Kidney (tissue), 14 donors: ENCODE results near the gene UST. TPM values are rescaled to one million over a fixed set of nuclear protein-coding genes. Genes with fewer than 3 reads are reported as not detected.
A peak's percentile ranks its signal among the peaks of the same experiment; 100 is the strongest.

Experiments used
- DNase-seq, 5 donors: peaks; one replicate each; pipeline ENCODE4 v3.0.0-alpha.2; 2013 to 2020
- FAIRE-seq: peaks from 2 replicates; lab custom pipeline; 2012; peaks lifted over from hg19 to GRCh38; lab: Jason Lieb, UNC
- H3K27ac ChIP-seq, 2 donors: one replicate each; pipeline ENCODE4 v1.7.0; 2013; ENCODE audit warnings: low read depth in 2 of 2, low read length in 2 of 2, inconsistent platforms in 1 of 2
- H3K27me3 ChIP-seq: one replicate; pipeline ENCODE4 v1.7.1; 2013; ENCODE audit warnings: low read length, inconsistent platforms; ENCODE audit not compliant: control insufficient read depth, insufficient read depth
- H3K36me3 ChIP-seq, 3 donors: one replicate each; pipeline versions ENCODE4 v1.7.0 to v1.7.1; 2013; ENCODE audit warnings: low read length in 3 of 3, control low read depth in 1 of 3, inconsistent platforms in 1 of 3; ENCODE audit not compliant: insufficient read depth in 3 of 3, control insufficient read depth in 2 of 3
- H3K4me1 ChIP-seq, 3 donors: one replicate each; pipeline versions ENCODE4 v1.7.0 to v1.7.1; 2013; ENCODE audit warnings: low read length in 3 of 3, inconsistent platforms in 1 of 3, low read depth in 1 of 3; ENCODE audit not compliant: control insufficient read depth in 2 of 3, insufficient read depth in 2 of 3
- H3K4me3 ChIP-seq, 3 donors: one replicate each; pipeline versions ENCODE4 v1.7.0 to v1.8.1; 2013; ENCODE audit warnings: low read length in 3 of 3, control low read depth in 1 of 3, inconsistent platforms in 1 of 3
- H3K9ac ChIP-seq, 3 donors: one replicate each; pipeline versions ENCODE4 v1.7.0 to v1.7.1; 2013; ENCODE audit warnings: low read length in 3 of 3, control low read depth in 1 of 3, inconsistent platforms in 1 of 3
- H3K9me3 ChIP-seq, 3 donors: one replicate each; pipeline versions ENCODE4 v1.7.0 to v1.7.1; 2013; ENCODE audit warnings: low read length in 3 of 3, control low read depth in 1 of 3, inconsistent platforms in 1 of 3; ENCODE audit not compliant: control insufficient read depth in 2 of 3, insufficient read depth in 1 of 3
- CTCF ChIP-seq: IDR thresholded peaks from 3 replicates; pipeline ENCODE4 v1.5.1; 2012; ENCODE audit warnings: mild to moderate bottlenecking, moderate library complexity, borderline replicate concordance; ENCODE audit not compliant: insufficient read depth; ENCODE audit errors: extremely low read depth
- intact Hi-C: fragments of 100-400 bp; cut with DNase I; formaldehyde crosslinking; loops from one replicate; pipeline ENCODE4 v1.11.1; 2022
- polyA plus RNA-seq: library from polyadenylated mRNA; stranded (reverse); fragments of 350-450 nt; fragmentation: Illumina TruSeq; extraction: RNeasy Lipid Tissue Mini Kit (QIAGEN cat#74804); gene quantifications from one replicate; pipeline ENCODE4 v1.2.3, GENCODE V29; 2014; ENCODE audit warnings: low read depth, low replicate concordance; ENCODE audit not compliant: insufficient read depth
- total RNA-seq: library from RNA; stranded (reverse); fragmentation: NEBNext Ultra II Directional; extraction: Animal tissue kit (Norgen Biotek cat#: 25700); gene quantifications from one replicate; pipeline ENCODE4 v1.2.1, GENCODE V29; 2021
- donor health status: control.
- donor health status: control.
- donor health status: control.
- donor health status: control.
- donor health status: control.
- donor health status: DM: yes; HTN: yes; CAD: no.
- donor health status: Normal renal cell carcinoma (clear cell type).

Gene UST
- total and polyA plus RNA-seq, 2 donors from 2014 or later, result 3.2 to 4.2 TPM

GRCh38 chr6:149084808-149085556 is 338.2 kb downstream of the UST start:
- Histone ChIP-seq H3K27me3 (no peaks in the 10 kb centered on the region), H3K4me3 (no peak overlapping the region), H3K27ac (no peak overlapping the region), H3K4me1 (peaks cover 0 to 3% (median 0%) of the 10 kb centered on the region in 3 donors), H3K9ac (no peak overlapping the region), H3K9me3 (no peaks in the 10 kb centered on the region), H3K36me3 (no peaks in the 10 kb centered on the region)
- DNase-seq, result no peak
- TF ChIP-seq CTCF, result no peak
- intact Hi-C loops, result loop anchor here (10.0 kb wide), 1 partner anchor 340 kb away; no protein-coding TSS in a partner anchor
- peak; percentile 30 for FAIRE-seq

GRCh38 chr6:149085557-149085938 is 338.7 kb downstream of the UST start:
- no peak for DNase-seq
- intact Hi-C loops, result loop anchor here (10.0 kb wide), 1 partner anchor 339 kb away; no protein-coding TSS in a partner anchor
- Histone ChIP-seq H3K36me3 (no peaks in the 10 kb centered on the region), H3K4me3 (no peak overlapping the region), H3K9me3 (no peaks in the 10 kb centered on the region), H3K9ac (no peak overlapping the region), H3K27me3 (no peaks in the 10 kb centered on the region), H3K4me1 (peaks cover 0 to 2% (median 0%) of the 10 kb centered on the region in 3 donors), H3K27ac (no peak overlapping the region)
- no peak for TF ChIP-seq CTCF
- no peak for FAIRE-seq

GRCh38 chr6:149086363-149086762 is 339.5 kb downstream of the UST start:
- no peak for FAIRE-seq
- TF ChIP-seq CTCF, result no peak

More at GRCh38 chr6:149086363-149086762, 339.5 kb downstream of the UST start:
- Histone ChIP-seq H3K9me3 (no peaks in the 10 kb centered on the region), H3K36me3 (no peaks in the 10 kb centered on the region), H3K4me3 (no peak overlapping the region), H3K9ac (no peak overlapping the region), H3K27me3 (no peaks in the 10 kb centered on the region), H3K4me1 (no peaks in the 10 kb centered on the region), H3K27ac (no peak overlapping the region)
- intact Hi-C loops, result loop anchor here (10.0 kb wide), 1 partner anchor 338 kb away; no protein-coding TSS in a partner anchor
- no peak for DNase-seq
